GM12873 (cell line): Measurements from ENCODE around the gene GPC5.

Experiments
- CTCF ChIP-seq: IDR thresholded peaks from 2 replicates; pipeline ENCODE4 v1.5.1; 2012; ENCODE audit warnings: low read depth, mild to moderate bottlenecking, moderate library complexity, low read length, control low read depth; ENCODE audit not compliant: insufficient read depth; ENCODE audit errors: missing control alignments

Gene GPC5

GRCh38 chr13:91417660-91418325 is 19.4 kb downstream of the GPC5 start:
- no peak for TF ChIP-seq CTCF

GRCh38 chr13:91426913-91427312 is 28.5 kb downstream of the GPC5 start:
- no peak for TF ChIP-seq CTCF

- no peak for TF ChIP-seq CTCF
Observed at GRCh38 chr13:91450913-91451312, 52.5 kb downstream of the GPC5 start.

GRCh38 chr13:91454666-91455065 is 56.2 kb downstream of the GPC5 start:
- TF ChIP-seq CTCF = no peak

- no peak for TF ChIP-seq CTCF
Observed at GRCh38 chr13:91456837-91457236, 58.4 kb downstream of the GPC5 start.

- TF ChIP-seq CTCF = no peak
Observed at GRCh38 chr13:91459485-91459884, 61.1 kb downstream of the GPC5 start.

- no peak for TF ChIP-seq CTCF
Observed at GRCh38 chr13:91464336-91464735, 65.9 kb downstream of the GPC5 start.
